Activated naive CD8-positive, alpha-beta T cell treated with anti-CD3 and anti-CD28 coated beads, Interleukin-2, amount 50 U/mL, for 24 hours (primary cell): ENCODE measurements around the gene FYB2.

ENCODE experiments used
- ATAC-seq: fragments of 150-1000 bp; cut with Tn5 transposase; one replicate; pipeline ENCODE4 v1.10.0; 2021
- DNase-seq: peaks from one replicate; pipeline ENCODE4 v3.0.0; 2021
- H3K27ac Mint-ChIP-seq: one replicate; pipeline ENCODE4 v1.8.0; 2021; ENCODE audit warnings: mild to moderate bottlenecking, mixed read lengths
- H3K27me3 Mint-ChIP-seq: one replicate; pipeline ENCODE4 v1.8.0; 2021; ENCODE audit warnings: mixed read lengths
- H3K36me3 Mint-ChIP-seq: one replicate; pipeline ENCODE4 v1.8.0; 2021; ENCODE audit warnings: low read depth, mixed read lengths
- H3K4me1 Mint-ChIP-seq: one replicate; pipeline ENCODE4 v1.8.0; 2021; ENCODE audit warnings: mixed read lengths
- H3K4me3 Mint-ChIP-seq: one replicate; pipeline ENCODE4 v1.8.0; 2021; ENCODE audit warnings: mild to moderate bottlenecking, moderate library complexity, mixed read lengths
- H3K9me3 Mint-ChIP-seq: one replicate; pipeline ENCODE4 v1.8.0; 2021; ENCODE audit warnings: mixed read lengths

Gene FYB2

GRCh38 chr1:56819387-56819899 lies at the start of gene FYB2:
TSS of gene FYB2 (minus strand) at chr1:56819404. CDS start at chr1:56819290, 114 bp downstream.
- H3K27ac Mint-ChIP-seq = no peak within 1 kb of the TSS
- no peak for ATAC-seq

DNA sequence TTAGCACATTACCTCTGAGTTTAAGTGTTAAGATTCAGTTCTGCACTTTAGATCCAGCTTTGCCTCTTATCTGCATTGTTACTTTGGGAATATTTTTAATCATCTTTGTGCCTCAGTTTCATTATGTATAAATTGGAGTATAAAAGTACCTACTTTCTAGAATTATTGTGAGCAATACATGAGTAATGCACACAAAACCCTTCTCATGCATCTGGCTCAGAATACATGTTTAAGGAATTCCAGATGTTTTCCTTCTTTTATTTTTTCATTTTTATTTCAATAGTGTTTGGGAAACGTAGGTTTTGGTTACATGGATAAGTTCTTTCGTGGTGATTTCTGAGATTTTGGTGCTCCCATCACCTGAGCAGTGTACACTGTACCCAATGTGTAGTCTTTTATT lies 49.6 kb upstream of the FYB2 start:
- Mint-ChIP-seq H3K4me1 (no peaks in the 10 kb centered on the region), H3K4me3 (no peak overlapping the region), H3K9me3 (no peaks in the 10 kb centered on the region), H3K36me3 (no peaks in the 10 kb centered on the region), H3K27ac (no peak overlapping the region), H3K27me3 (peaks cover 11% of the 10 kb centered on the region)
- ATAC-seq = no peak
- no peak for DNase-seq

More at GRCh38 chr1:56819387-56819899, at the start of gene FYB2:
- no peak for DNase-seq
- Mint-ChIP-seq H3K4me3 (no peak within 1 kb of the TSS), H3K36me3 (no peaks in the 10 kb centered on the region), H3K4me1 (no peaks in the 10 kb centered on the region), H3K9me3 (no peaks in the 10 kb centered on the region), H3K27me3 (peaks cover 13% of the 10 kb centered on the region)

DNA sequence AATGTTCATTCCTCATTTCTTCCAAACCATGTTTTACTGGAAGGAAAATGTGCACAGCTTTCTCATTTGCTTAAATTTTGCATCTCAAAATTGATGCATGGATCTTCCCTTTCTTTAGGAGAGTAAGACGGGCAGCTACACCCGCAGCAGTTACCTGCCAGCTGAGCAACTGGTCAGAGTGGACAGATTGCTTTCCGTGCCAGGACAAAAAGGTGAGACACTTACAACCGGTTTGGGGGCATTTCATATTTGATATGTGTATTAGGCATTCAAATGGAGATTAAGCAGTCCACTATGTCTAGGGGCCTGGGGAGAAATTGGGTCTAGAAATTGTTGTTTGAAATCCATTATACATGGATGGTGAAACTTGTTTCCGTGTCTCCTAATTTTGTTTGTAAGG lies 48.3 kb upstream of the FYB2 start:
- H3K4me1 Mint-ChIP-seq = no peaks in the 10 kb centered on the region
- H3K27me3 Mint-ChIP-seq = peaks cover 11% of the 10 kb centered on the region
- H3K4me3 Mint-ChIP-seq = no peak overlapping the region
- no peak overlapping the region for H3K27ac Mint-ChIP-seq
- H3K36me3 Mint-ChIP-seq = no peaks in the 10 kb centered on the region
- DNase-seq (no peak), ATAC-seq (no peak)
- H3K9me3 Mint-ChIP-seq = no peaks in the 10 kb centered on the region

- no peaks in the 10 kb centered on the region for H3K4me1 Mint-ChIP-seq
- no peaks in the 10 kb centered on the region for H3K36me3 Mint-ChIP-seq
- H3K27me3 Mint-ChIP-seq = peaks cover 11% of the 10 kb centered on the region
- H3K27ac Mint-ChIP-seq = no peak overlapping the region
- no peak for DNase-seq
- no peak overlapping the region for H3K4me3 Mint-ChIP-seq
- no peaks in the 10 kb centered on the region for H3K9me3 Mint-ChIP-seq
- ATAC-seq = no peak
These were observed 47.5 kb upstream of the FYB2 start for GRCh38 chr1:56866656-56867055.

GRCh38 chr1:56864430-56864829 lies 45.2 kb upstream of the FYB2 start:
- Mint-ChIP-seq H3K27me3 (peaks cover 9% of the 10 kb centered on the region), H3K36me3 (no peaks in the 10 kb centered on the region), H3K4me1 (no peaks in the 10 kb centered on the region), H3K4me3 (no peak overlapping the region), H3K9me3 (peaks cover 3% of the 10 kb centered on the region), H3K27ac (no peak overlapping the region)
- DNase-seq (no peak), ATAC-seq (no peak)

- H3K36me3 Mint-ChIP-seq = no peaks in the 10 kb centered on the region
These were observed 44.2 kb upstream of the FYB2 start for GRCh38 chr1:56863265-56863992.

GRCh38 chr1:56859287-56859686 lies 40.1 kb upstream of the FYB2 start:
- Mint-ChIP-seq H3K27me3 (peaks cover 7% of the 10 kb centered on the region), H3K9me3 (peaks cover 3% of the 10 kb centered on the region), H3K4me1 (no peaks in the 10 kb centered on the region), H3K27ac (no peak overlapping the region), H3K36me3 (no peaks in the 10 kb centered on the region), H3K4me3 (no peak overlapping the region)
- DNase-seq (no peak), ATAC-seq (no peak)

More at GRCh38 chr1:56863265-56863992, 44.2 kb upstream of the FYB2 start:
- Mint-ChIP-seq H3K4me1 (no peaks in the 10 kb centered on the region), H3K27ac (no peak overlapping the region), H3K9me3 (peaks cover 3% of the 10 kb centered on the region), H3K4me3 (no peak overlapping the region), H3K27me3 (peaks cover 9% of the 10 kb centered on the region)
- ATAC-seq = no peak
- no peak for DNase-seq

DNA sequence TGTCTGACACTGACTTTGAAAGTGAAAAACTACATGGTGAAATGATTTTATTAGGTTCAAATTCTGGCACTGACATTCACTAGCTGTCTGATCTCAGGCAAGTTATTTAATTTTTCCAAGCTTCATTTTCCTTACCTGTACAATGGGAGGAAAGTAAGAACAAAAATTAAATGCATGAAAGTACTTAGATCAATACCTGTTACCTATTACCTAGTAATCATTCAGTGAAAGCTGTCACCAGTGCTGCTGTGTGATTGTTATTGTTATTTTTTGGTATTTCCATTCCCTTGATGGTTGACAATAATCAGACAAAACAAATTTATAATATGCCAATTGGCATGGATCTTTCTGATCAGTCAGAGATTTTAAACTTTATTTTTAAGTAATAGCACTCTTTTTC lies 37.0 kb upstream of the FYB2 start:
- H3K4me1 Mint-ChIP-seq = no peaks in the 10 kb centered on the region
- peaks cover 6% of the 10 kb centered on the region for H3K27me3 Mint-ChIP-seq
- H3K4me3 Mint-ChIP-seq = no peak overlapping the region
- no peak for ATAC-seq
- no peaks in the 10 kb centered on the region for H3K36me3 Mint-ChIP-seq
- H3K27ac Mint-ChIP-seq = no peak overlapping the region
- H3K9me3 Mint-ChIP-seq = peaks cover 3% of the 10 kb centered on the region
- DNase-seq = no peak

- Mint-ChIP-seq H3K9me3 (no peaks in the 10 kb centered on the region), H3K4me1 (no peaks in the 10 kb centered on the region), H3K27me3 (peaks cover 6% of the 10 kb centered on the region), H3K36me3 (no peaks in the 10 kb centered on the region), H3K27ac (no peak overlapping the region), H3K4me3 (no peak overlapping the region)
- ATAC-seq (no peak), DNase-seq (no peak)
These were observed 36.0 kb upstream of the FYB2 start for GRCh38 chr1:56855190-56855589.

DNA sequence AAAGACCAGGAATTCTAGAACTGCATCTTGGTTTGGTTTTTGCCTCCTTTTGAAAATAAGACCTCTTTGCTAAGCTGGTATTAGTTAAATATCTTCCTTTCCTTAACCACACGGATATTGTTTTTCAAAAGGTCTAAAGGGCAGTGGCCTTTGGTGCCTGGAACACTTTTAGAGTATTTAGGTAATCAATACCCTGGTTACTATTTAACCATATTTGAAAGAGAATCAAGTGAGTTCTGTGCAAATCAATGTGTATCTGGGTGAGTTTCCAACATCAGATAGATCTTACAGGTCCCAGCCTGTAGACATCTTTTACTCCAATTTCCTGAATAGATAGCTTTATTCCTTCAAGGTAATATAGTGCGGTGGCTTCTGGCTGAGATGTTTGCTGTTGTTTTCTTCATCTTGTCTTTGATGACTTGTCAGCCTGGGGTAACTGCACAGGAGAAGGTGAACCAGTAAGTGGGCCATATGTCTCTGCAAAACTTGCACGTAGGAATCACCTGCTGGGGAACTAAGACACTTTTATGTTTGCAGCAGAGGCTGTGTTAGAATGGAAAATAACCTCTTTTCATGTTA lies 35.4 kb upstream of the FYB2 start, which contains the start of gene C8A:
Gene C8A, plus strand, starts transcription at position 277 of the 579 bp plus-strand sequence. Its CDS starts 105 bp downstream, at position 382.
- no peaks in the 10 kb centered on the region for H3K36me3 Mint-ChIP-seq
- no peak for DNase-seq
- peaks cover 4% of the 10 kb centered on the region for H3K27me3 Mint-ChIP-seq
- H3K27ac Mint-ChIP-seq = no peak within 1 kb of the TSS
- H3K4me1 Mint-ChIP-seq = no peaks in the 10 kb centered on the region
- no peaks in the 10 kb centered on the region for H3K9me3 Mint-ChIP-seq
- H3K4me3 Mint-ChIP-seq = no peak within 1 kb of the TSS
- ATAC-seq = no peak

DNA sequence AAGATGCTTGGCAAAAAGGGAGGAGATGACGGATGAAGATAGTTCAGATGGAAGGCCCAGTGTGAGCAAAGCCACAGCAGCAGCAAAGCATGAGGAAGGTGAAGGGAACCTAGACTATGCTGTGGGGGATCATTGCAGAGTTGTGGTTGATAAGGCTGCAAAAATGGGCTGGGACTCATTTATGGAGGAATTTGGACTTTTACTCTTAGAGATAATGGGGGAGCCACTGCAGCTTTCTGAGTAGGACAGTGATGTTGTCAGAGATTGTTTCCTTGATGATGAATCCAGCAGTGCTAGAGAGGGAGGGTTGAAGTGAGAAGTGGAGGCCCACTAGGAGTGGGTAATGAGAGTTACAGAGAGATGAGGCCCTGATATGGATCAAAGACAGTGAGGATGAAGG lies 33.3 kb upstream of the FYB2 start:
- H3K4me3 Mint-ChIP-seq = no peak overlapping the region
- no peak for DNase-seq
- no peaks in the 10 kb centered on the region for H3K4me1 Mint-ChIP-seq
- ATAC-seq = no peak
- no peaks in the 10 kb centered on the region for H3K9me3 Mint-ChIP-seq
- no peak overlapping the region for H3K27ac Mint-ChIP-seq
- H3K27me3 Mint-ChIP-seq = peaks cover 7% of the 10 kb centered on the region
- no peaks in the 10 kb centered on the region for H3K36me3 Mint-ChIP-seq

DNA sequence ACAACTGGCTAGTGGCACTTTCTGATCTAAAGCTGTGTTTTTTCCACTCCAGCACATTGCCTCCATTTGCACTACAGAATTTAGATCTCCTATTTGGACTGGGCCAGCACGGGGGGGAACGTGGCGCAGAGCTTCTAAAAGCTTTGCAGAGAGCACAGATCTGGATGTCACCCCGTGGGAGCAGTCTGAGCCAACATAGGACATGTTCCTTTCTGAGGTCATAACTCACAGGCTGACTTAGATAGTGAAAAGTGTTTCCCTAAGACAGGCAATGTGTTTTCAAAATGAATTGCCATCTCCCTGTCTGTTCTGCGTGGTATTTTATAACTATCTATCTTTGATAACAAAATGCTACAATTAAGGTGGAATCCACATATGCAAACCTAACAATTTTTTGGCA lies 31.7 kb upstream of the FYB2 start:
- no peaks in the 10 kb centered on the region for H3K36me3 Mint-ChIP-seq
- H3K4me1 Mint-ChIP-seq = no peaks in the 10 kb centered on the region
- no peak overlapping the region for H3K4me3 Mint-ChIP-seq
- H3K9me3 Mint-ChIP-seq = no peaks in the 10 kb centered on the region
- no peak overlapping the region for H3K27ac Mint-ChIP-seq
- ATAC-seq (no peak), DNase-seq (no peak)
- H3K27me3 Mint-ChIP-seq = peaks cover 7% of the 10 kb centered on the region

- H3K4me1 Mint-ChIP-seq = no peaks in the 10 kb centered on the region
- no peaks in the 10 kb centered on the region for H3K36me3 Mint-ChIP-seq
- no peak overlapping the region for H3K27ac Mint-ChIP-seq
- H3K27me3 Mint-ChIP-seq = peaks cover 7% of the 10 kb centered on the region
- H3K9me3 Mint-ChIP-seq = no peaks in the 10 kb centered on the region
- ATAC-seq = no peak
- no peak for DNase-seq
- H3K4me3 Mint-ChIP-seq = no peak overlapping the region
These were observed 31.2 kb upstream of the FYB2 start for GRCh38 chr1:56850411-56850810.

GRCh38 chr1:56849750-56850149 lies 30.5 kb upstream of the FYB2 start:
- DNase-seq = no peak
- Mint-ChIP-seq H3K9me3 (no peaks in the 10 kb centered on the region), H3K36me3 (no peaks in the 10 kb centered on the region), H3K27me3 (peaks cover 9% of the 10 kb centered on the region), H3K27ac (no peak overlapping the region), H3K4me1 (no peaks in the 10 kb centered on the region), H3K4me3 (no peak overlapping the region)
- ATAC-seq = no peak

DNA sequence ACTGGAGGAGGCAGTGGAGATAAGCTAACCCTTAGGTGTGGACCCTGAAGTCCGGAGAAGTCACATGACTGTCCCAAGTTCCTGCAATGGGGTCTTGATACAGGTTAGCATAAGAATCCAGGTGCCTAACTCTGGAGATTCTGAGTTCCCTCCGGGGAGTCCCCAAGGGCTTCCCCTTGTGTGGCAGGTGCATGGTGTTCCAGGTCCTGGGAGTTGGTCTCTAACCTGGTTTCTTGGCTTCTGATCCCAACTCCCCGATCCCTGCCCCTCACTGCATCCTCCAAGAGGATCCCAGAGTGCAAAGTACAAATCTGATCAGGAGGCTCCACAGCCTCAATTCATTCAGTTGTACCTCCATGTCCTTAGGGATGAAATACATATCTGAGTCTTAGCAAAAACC lies 26.1 kb upstream of the FYB2 start:
- Mint-ChIP-seq H3K27me3 (peaks cover 10% of the 10 kb centered on the region), H3K9me3 (no peaks in the 10 kb centered on the region)
- ATAC-seq = no peak

More for the DNA sequence above, 26.1 kb upstream of the FYB2 start:
- Mint-ChIP-seq H3K4me3 (no peak overlapping the region), H3K4me1 (no peaks in the 10 kb centered on the region), H3K27ac (no peak overlapping the region), H3K36me3 (no peaks in the 10 kb centered on the region)
- no peak for DNase-seq
